ENCODE data around the gene ASB2. TPM values are rescaled to one million over a fixed set of nuclear protein-coding genes. Genes with fewer than 3 reads are reported as not detected.

ASB2 gene
- total RNA-seq, 4 donors from 2014 or later: 0.79 to 2.5 (median 0.95) TPM

DNA sequence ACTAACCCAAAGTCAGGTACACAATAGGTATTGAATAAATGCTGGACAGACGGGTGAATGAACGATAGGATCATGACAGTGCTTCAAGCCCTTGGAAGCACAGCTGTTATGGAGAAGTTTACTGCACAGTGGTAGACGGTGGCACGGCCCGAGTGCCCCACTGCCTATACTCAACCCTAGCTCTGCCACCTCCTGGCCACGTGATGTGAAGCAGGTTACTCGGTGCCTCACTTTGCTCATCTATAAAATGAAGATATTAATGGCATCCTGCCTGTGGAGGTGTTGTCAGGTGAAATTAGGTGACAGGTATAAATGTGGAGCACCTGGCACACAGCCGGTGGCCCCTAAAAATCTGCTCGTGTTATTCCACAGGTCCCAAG, 5.8 kb downstream of the ASB2 start:
- no peaks in the 10 kb centered on the region for H3K9me3 ChIP-seq
- H3K27ac ChIP-seq: no peak overlapping the region
- WGBS: 20% methylated on average over 8 of the region's 9 CpGs
- TF ChIP-seq EP300 (IDR thresholded peaks at IDR 0.05) (no peak), POLR2A (IDR thresholded peaks at IDR 0.05) (no peak)
- TF ChIP-seq, protein P1, sequence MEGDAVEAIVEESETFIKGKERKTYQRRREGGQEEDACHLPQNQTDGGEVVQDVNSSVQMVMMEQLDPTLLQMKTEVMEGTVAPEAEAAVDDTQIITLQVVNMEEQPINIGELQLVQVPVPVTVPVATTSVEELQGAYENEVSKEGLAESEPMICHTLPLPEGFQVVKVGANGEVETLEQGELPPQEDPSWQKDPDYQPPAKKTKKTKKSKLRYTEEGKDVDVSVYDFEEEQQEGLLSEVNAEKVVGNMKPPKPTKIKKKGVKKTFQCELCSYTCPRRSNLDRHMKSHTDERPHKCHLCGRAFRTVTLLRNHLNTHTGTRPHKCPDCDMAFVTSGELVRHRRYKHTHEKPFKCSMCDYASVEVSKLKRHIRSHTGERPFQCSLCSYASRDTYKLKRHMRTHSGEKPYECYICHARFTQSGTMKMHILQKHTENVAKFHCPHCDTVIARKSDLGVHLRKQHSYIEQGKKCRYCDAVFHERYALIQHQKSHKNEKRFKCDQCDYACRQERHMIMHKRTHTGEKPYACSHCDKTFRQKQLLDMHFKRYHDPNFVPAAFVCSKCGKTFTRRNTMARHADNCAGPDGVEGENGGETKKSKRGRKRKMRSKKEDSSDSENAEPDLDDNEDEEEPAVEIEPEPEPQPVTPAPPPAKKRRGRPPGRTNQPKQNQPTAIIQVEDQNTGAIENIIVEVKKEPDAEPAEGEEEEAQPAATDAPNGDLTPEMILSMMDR (IDR thresholded peaks at IDR 0.05): peak in 1 of 2 donors; percentile 23
- peaks cover 11% of the 10 kb centered on the region for H3K4me1 ChIP-seq
- H3K4me3 ChIP-seq: peak overlapping the region; percentile 31
- DNase-seq (ENCODE audit: low spot score in 2 of 2): no peak
- no peaks in the 10 kb centered on the region for H3K27me3 ChIP-seq
- H3K36me3 ChIP-seq: no peaks in the 10 kb centered on the region

DNA sequence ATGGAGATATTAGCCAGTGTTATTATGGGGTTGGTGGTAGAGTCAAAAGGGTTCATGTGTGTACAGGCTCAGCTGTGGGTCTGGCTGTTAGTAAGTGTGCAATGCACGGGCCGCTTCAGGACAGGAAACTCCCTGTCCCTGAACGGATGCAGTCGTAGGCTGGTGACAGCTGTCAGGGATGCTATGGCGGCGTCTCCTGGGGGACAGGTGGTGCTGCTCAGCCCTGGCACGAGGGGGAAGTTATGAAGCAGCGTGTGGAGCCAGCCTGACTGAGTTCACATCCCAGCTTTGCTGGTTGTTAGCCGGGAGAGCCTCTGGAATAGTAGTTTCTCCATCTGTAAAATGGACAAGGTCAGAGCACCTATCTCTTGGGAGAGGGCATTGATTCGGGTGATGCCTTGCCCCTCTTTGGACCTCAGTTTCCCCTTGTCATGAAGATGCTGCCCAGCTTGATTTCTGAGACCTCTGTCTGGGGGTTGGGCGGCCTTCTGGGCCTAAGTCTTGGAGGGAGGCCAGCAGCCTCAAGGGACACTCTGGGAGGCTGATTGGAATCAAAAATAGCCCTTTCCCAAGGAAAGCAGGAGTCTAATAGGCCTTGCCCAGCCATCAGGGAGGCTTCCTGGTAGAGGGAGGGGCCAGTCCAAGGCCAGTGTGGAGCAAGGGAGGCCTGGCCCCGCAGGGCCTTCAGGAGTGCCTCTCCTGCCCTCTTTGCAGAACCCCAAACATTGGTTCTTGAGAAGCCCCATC, 7.1 kb downstream of the ASB2 start:
- H3K36me3 ChIP-seq: no peaks in the 10 kb centered on the region
- WGBS: 95% methylated on average over 10 of the region's 12 CpGs
- TF ChIP-seq POLR2AphosphoS5 (IDR thresholded peaks at IDR 0.05): no peak
- H3K27me3 ChIP-seq: no peaks in the 10 kb centered on the region
- DNase-seq (ENCODE audit: low spot score in 2 of 2): no peak
- peaks cover 11% of the 10 kb centered on the region for H3K4me1 ChIP-seq
- H3K9me3 ChIP-seq: no peaks in the 10 kb centered on the region
- no peak overlapping the region for H3K4me3 ChIP-seq
- H3K27ac ChIP-seq: no peak overlapping the region

DNA sequence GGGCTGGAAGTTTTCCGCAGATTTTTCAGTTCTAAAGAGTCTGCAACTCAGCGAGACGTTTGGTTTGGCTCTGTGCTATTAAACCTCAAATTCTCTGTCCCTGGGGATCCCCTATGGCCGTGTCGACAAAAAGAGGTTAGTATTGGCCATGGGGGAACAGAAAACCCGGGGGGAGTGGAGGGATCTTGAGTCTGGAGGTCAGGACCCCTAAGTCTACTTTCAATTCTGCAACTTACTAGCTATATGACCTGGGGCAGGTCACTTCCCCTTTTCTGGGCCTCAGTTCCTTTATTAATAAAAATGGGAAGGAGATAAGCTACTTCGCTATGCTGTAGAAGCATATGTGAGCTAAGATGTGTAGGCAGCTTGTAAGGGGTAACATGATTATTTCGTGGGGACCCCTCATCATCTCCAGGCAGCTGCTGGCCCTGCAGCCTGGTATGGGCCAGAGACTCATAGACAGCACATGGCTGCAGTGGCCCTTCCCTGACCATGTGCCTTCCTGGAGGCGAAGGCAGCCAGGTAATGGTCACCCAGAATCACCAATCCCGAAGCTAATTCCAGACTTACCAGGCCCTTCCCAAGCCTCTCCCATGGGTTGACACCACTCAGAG, 8.6 kb downstream of the ASB2 start:
- no peaks in the 10 kb centered on the region for H3K36me3 ChIP-seq
- TF ChIP-seq, protein P1 (IDR thresholded peaks at IDR 0.05): no peak
- TF ChIP-seq POLR2AphosphoS5 (IDR thresholded peaks at IDR 0.05): no peak
- no peak for TF ChIP-seq EP300 (IDR thresholded peaks at IDR 0.05)
- no peak for TF ChIP-seq POLR2A (IDR thresholded peaks at IDR 0.05)
- no peak overlapping the region for H3K27ac ChIP-seq
- WGBS: 77% methylated on average over 6 of the region's 10 CpGs
- H3K27me3 ChIP-seq: no peaks in the 10 kb centered on the region
- DNase-seq (ENCODE audit: low spot score in 2 of 2): no peak
- no peak overlapping the region for H3K4me3 ChIP-seq
- no peaks in the 10 kb centered on the region for H3K9me3 ChIP-seq
- peaks cover 11% of the 10 kb centered on the region for H3K4me1 ChIP-seq

DNA sequence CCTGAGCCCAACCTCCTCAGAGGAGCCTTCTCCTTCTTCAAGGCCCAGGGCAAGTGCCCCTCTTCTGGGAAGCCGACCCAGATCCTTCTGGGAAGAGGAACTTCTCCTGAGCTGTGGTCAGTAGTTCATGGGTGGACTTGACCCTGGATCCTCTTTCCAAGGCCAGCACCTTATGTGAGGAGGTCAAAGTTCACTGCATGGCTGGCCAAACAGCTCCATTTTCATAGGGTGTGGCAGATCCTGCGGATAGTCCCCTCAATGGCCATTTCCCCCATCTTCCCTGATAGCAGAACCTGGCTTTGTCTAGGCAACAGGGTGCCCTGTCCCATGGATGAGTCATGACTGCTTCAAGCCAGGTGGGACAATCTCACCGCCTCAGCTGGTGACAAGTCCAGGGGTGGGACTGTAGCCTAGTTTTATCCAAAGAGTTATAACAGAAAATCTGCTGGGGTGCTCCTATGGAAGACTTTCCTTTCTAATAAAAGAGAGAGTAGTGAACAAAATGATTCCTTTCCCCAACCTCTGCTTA, 10.4 kb downstream of the ASB2 start:
- Histone ChIP-seq H3K27ac (no peak overlapping the region), H3K27me3 (no peaks in the 10 kb centered on the region), H3K36me3 (no peaks in the 10 kb centered on the region), H3K9me3 (no peaks in the 10 kb centered on the region), H3K4me3 (no peak overlapping the region), H3K4me1 (peaks cover 8% of the 10 kb centered on the region)
- no peak for DNase-seq (ENCODE audit: low spot score in 2 of 2)
- WGBS: 97% methylated on average over 3 of the region's 3 CpGs
- TF ChIP-seq POLR2A (IDR thresholded peaks at IDR 0.05) (no peak), EP300 (IDR thresholded peaks at IDR 0.05) (no peak), POLR2AphosphoS5 (IDR thresholded peaks at IDR 0.05) (no peak)
- TF ChIP-seq, protein P1 (IDR thresholded peaks at IDR 0.05): no peak

DNA sequence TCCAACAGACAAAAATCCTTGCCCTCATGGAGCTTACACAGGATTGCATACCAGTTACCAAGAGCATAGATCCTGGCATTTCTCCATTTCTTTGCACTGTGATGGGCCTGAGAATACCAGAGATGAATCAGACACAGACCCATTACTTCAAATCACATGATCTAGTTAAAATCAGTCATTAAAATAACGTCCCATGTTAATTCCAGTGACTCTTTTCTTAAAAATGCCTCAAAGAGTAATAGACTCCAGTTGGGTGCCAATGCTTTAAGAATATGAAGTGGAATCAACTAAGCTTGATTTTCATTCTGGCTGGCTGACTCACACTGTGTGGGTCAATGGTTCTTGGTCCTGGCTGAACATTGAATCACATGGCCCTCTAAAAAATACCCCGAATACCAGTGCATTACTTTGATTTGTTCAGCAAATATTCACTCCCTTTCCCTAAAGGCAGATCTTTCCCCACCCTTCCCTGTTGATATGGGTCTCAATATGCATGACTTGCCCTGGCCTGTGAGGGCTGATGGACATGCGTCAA, 11.0 kb downstream of the ASB2 start:
- 65% methylated on average over 3 of the region's 3 CpGs for WGBS
- H3K4me3 ChIP-seq: no peak overlapping the region
- peaks cover 5% of the 10 kb centered on the region for H3K4me1 ChIP-seq
- no peaks in the 10 kb centered on the region for H3K36me3 ChIP-seq
- H3K9me3 ChIP-seq: no peaks in the 10 kb centered on the region
- TF ChIP-seq POLR2AphosphoS5 (IDR thresholded peaks at IDR 0.05) (no peak), POLR2A (IDR thresholded peaks at IDR 0.05) (no peak), EP300 (IDR thresholded peaks at IDR 0.05) (no peak)
- TF ChIP-seq, protein P1 (IDR thresholded peaks at IDR 0.05): no peak
- no peaks in the 10 kb centered on the region for H3K27me3 ChIP-seq
- no peak for DNase-seq (ENCODE audit: low spot score in 2 of 2)
- no peak overlapping the region for H3K27ac ChIP-seq

Data from suprapubic skin (tissue), 4 donors.